ENCODE data around the gene PAX7.
"Not testable (repeated sequence)": the region's sequence is repeated elsewhere in the genome, so short reads cannot be mapped to it uniquely, and the experiment has no call there.

The PAX7 gene

GRCh38 chr1:18734461-18735223, 104.0 kb downstream of the PAX7 start:
- no peak for DNase-seq

DNA sequence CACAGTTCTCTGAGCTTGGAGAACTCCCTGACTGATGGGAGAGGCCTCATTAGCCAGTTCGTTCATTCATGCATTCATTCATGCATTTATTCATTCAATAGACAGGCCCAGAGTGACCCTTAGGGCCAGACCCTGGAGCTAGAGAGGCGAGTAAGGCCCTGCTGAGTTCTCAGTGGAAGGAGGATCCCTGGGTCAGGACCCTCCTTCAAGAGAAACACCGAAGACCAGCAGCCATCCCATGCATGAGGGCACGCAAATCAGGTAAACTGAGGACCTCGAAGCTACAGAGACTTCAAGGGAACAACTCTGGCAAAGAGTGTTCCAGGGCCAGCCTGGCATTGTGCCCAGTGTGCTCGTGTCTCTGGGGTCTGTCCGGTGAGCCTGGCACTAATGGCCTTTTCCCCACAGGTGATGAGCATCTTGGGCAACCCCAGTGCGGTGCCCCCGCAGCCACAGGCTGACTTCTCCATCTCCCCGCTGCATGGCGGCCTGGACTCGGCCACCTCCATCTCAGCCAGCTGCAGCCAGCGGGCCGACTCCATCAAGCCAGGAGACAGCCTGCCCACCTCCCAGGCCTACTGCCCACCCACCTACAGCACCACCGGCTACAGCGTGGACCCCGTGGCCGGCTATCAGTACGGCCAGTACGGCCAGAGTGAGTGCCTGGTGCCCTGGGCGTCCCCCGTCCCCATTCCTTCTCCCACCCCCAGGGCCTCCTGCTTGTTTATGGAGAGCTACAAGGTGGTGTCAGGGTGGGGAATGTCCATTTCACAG, 104.8 kb downstream of the PAX7 start:
- DNase-seq = no peak

DNA sequence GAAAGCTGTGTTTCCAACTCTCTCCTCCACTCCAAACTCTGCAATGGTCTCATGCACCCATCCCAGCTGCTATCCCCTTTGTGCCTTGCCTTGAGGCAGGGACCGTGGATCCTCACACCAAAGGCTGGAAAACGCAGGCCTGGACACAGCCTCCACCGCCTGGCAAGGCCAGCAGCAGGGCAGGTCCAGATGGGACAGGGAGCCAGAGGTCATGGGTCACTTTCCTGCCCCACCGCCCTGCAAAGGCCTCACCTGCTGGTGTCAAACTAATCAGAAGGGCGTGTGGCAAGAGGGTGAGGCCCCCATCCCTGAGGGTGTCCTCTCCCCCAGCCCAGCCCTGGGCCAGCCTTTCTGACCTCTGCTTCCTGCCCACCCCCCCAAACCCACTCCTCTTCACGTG, 106.3 kb downstream of the PAX7 start:
- no peak for DNase-seq

- no peak for DNase-seq
Observed at GRCh38 chr1:18738126-18738525, 107.5 kb downstream of the PAX7 start.

DNA sequence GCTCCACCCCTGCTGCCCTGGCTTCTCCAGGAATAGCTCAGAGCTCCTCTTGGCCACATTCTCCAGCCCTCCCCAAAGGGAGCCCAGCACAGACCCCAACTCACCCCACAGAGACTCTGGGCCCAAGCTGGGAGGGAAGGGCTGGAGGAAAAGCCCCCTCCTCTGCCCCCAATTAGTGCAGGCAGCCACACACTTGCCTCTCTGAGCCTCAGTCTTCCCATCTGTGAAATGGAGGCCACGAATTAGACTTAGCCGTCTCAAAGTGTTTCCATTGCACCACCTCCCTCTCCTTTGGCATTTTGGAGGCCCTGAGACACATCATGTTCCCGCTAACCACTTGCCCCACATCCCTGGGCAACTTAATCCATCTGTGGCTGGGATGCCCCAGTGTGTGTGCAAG, 108.0 kb downstream of the PAX7 start:
- no peak for DNase-seq

DNA sequence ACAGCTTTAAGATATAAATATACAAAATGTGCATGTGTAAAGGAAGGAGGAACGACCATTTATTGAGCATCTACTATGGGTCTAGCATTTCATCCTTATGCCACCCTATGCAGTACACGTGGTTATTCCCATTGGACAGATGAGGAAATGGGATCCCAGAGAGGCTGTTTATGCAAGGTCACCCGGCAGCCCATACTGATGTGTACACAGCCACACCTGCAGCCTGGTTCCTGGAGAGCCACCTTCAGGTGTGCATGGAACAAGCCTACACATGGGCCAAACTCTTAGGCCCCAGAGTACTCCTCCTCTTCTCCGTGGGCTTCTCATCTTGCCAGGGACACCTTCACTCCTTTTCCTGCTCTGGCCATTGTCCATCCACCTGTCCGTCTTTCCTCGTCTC, 108.8 kb downstream of the PAX7 start:
- no peak for DNase-seq

GRCh38 chr1:18739897-18740296, 109.3 kb downstream of the PAX7 start:
- DNase-seq = no peak

DNA sequence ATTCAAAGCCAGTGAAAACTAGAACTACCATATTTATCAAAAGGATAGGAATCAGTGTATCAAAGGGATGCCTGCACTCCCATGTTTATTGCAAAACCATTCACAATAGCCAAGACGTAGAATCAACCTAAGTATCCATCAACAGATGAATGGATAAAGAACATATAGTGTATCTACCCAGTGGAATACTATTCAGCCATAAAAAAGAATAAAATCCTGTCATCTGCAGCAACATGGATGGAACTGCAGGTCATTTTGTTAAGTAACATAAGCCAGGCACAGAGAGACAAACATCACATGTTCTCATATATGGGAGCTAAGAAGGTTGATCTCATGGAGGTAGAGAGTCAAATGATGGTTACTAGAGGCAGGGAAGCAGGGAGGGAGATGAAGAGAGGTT, 110.0 kb downstream of the PAX7 start:
- DNase-seq = no peak

DNA sequence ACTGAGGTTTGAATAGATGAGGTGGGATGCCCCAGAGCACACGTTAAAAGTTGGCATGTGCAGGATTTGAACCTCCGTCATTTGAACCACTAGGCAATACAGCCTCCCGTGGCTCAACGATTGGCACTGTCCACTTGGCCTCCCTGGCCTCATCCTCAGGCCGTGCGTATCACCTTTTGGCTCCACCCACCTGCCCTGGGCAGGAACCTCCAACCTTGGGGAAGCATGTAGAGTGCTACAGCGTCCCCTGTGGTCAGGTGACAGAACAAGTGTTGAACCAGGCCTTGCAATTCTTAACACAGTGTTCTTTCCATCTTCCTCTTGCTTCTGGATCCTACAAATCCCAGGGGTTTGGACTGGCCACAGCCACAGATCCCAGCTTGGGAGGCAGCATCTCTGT, 112.6 kb downstream of the PAX7 start:
- DNase-seq = no peak

DNA sequence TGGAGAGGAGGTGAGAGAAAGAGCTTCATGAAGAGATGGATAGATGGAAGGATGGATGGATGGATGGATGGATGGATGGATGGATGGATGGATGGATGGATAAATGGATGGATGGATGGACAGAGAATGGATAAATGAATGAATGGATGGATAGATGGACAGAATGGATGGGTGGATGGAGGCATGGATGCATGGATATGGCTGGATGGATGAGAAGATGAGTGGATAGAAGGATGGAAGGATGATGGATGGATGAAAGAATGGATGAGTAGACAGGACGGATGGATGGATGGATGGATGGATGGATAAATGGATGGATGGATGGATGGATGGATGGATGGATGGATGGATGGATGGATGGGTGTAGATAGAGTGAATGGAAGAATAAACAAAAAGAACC, 113.7 kb downstream of the PAX7 start:
- not testable (repeated sequence) for DNase-seq

GRCh38 chr1:18746981-18747380, 116.3 kb downstream of the PAX7 start:
- DNase-seq = no peak

DNA sequence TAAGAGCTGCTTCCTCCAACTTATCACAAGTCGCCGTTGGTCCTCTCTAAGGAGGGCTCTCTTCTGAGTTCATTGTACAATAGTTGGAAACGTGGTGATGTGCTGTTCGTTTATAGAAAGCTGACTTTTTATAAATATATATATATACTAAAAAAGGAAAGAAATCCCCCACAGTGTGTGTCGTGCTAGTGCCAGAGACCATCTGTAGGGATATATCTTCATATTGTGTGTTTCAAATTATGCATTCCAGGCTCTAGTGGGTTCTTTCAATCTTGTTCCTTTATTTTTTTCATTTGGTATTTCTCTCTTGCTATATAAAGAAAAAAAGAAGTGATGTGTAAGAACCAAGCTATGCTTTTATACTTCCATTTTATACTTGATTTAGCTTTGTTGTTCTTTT, 117.0 kb downstream of the PAX7 start:
- no peak for DNase-seq

- no peak for DNase-seq
Observed at GRCh38 chr1:18748435-18748834, 117.8 kb downstream of the PAX7 start.

- DNase-seq = no peak
Observed at GRCh38 chr1:18749569-18749968, 118.9 kb downstream of the PAX7 start.

- DNase-seq = no peak
Observed at GRCh38 chr1:18750600-18750999, 120.0 kb downstream of the PAX7 start.

GRCh38 chr1:18751425-18751824, 120.8 kb downstream of the PAX7 start:
- no peak for DNase-seq

- no peak for DNase-seq
Observed at GRCh38 chr1:18752409-18752808, 121.8 kb downstream of the PAX7 start.

DNA sequence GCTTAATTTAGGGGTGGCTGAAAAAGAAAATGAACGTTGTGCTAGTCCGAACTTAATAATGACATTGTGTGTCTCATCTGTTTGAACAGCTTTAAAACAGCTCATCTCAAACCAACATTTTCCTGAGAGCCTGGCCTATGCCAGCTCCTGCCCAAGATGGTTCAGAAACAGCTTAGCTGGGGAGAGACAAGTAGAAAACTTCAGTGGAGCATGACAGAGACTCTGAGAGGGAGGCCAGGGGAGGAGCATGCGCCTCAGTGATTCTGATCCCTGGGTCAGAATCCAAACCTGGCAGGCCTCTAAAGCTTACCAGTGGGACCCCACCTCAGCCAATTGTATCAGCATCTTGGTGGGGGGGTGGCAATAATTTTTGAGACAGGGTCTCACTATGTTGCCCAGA, 129.5 kb downstream of the PAX7 start:
- no peak for DNase-seq

GRCh38 chr1:18761948-18762840, 131.5 kb downstream of the PAX7 start:
- no peak for DNase-seq

DNA sequence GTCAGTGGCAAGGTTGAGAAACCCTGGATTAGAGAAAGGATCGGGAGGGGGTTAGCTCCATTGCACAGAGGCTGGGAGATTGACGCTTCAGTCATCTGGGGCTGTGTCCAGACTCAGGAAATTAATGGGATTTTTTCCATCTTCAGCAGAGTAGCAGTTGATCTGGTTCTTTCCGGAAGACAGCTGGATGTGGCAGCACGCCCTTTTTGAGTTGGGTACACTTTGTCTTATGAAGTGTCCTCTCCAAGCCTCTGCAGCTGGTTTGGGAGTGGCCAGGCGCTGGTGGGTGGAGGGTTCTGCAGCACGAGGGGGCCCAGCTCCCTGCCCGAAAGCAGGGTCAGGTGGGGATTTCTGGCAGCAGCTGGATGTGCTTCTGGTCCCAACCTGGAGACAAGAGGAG, 133.7 kb downstream of the PAX7 start:
- no peak for DNase-seq

DNA sequence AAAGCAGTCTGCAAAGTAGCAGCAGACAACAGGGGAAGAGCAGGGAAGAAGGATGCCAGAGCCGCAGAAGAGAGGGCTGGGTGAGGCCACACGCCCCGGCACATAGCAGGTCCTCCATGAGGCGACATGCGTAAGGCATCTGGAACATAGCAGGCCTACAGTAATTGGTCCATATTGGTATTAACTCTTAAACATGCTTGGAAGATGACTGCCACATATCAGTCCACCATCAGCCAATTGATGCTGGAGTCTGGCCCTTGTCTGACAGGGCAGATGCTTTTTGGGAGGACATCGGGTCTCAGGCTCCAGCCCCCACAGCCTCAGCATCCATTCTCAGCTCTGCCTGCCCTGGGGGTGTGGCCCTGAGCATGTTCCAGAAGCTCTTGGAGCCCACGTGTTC, 135.1 kb downstream of the PAX7 start:
- DNase-seq = no peak

DNA sequence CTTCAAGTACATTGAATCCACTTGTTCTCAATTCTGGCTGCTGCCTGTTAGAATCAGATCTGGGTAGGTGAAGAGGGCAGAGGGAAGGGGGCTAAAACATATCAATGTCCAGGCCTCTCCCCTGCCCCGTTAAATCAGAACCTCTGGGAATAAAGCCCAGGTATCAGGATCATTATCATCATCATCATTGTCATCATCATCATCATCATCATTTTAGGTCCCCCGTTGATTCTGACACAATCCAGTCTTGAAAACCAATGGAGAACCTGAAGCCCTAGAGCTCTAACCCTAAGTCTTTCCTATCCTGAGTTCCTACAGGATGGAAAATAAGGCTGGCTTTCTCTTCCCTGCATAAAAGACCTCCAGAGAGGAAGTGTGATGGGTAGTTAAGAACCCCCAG, 135.7 kb downstream of the PAX7 start:
- no peak for DNase-seq

- DNase-seq = not testable (repeated sequence)
Observed at GRCh38 chr1:18767576-18767975, 136.9 kb downstream of the PAX7 start.

DNA sequence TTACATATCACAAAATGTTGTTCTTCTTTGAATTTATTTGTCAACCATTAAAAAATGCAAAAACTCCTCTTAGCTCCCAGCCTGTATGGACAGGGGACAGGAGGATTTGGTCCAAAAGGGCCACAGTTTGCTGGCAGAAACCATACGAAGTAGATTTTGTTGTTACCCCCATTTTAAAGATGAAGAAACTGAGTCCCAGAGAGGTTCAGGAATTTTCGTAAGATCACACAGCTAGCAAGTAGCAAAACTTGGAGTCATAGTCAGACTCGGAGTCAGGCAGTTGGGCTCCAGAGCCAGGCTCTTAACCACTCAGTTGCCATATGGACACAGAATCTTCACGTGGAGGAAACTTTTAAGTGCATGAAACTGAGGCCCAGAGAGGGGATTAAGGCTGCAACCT, 137.4 kb downstream of the PAX7 start:
- no peak for DNase-seq

Measured in CD4-positive, alpha-beta T cell treated with Interleukin-4 for 1 hour (primary cell).